SH-SY5Y (cell line): ENCODE results near the gene GALNT2.

Source experiments
- GATA2 ChIP-seq: IDR thresholded peaks from 2 replicates; pipeline ENCODE4 v1.6.1; 2011; ENCODE audit warnings: mild to moderate bottlenecking, low read depth, low read length
- GATA3 ChIP-seq: IDR thresholded peaks from 2 replicates; pipeline ENCODE4 v1.6.1; 2011; ENCODE audit warnings: low read depth, mild to moderate bottlenecking, low read length, moderate library complexity

- TF ChIP-seq GATA3 (no peak), GATA2 (no peak)
These were observed 121.8 kb downstream of the GALNT2 start for GRCh38 chr1:230188826-230189225.
